GM23338 (cell line): ENCODE measurements around the gene TSPEAR. TPM values are rescaled to one million over a fixed set of nuclear protein-coding genes. Genes with fewer than 3 reads are reported as not detected.
"Not testable (repeated sequence)": the region's sequence is repeated elsewhere in the genome, so short reads cannot be mapped to it uniquely, and the experiment has no call there.

Experiments
- ATAC-seq: fragments of 200-7000 bp; cut with Tn5 transposase; 3 replicates; pipeline ENCODE4 v1.9.1; 2020
- DNase-seq: peaks from one replicate; pipeline ENCODE4 v3.0.0-alpha.2; 2015; ENCODE audit warnings: low spot score
- H2AFZ ChIP-seq: fragments of 200-600 bp; sonication (generic); 2 replicates; pipeline ENCODE4 v1.8.0; 2016; ENCODE audit warnings: antibody characterized with exemption, mild to moderate bottlenecking, moderate library complexity
- H3F3A ChIP-seq: fragments of 200-600 bp; sonication (generic); replicated peaks from 2 replicates; pipeline ENCODE4 v1.8.0; 2017; ENCODE audit warnings: antibody characterized with exemption, mixed run types, low read depth
- H3K27ac ChIP-seq: fragments of 200-600 bp; sonication (generic); 2 replicates; pipeline ENCODE4 v1.6.1; 2016; ENCODE audit warnings: low read depth
- H3K27me3 ChIP-seq: fragments of 200-600 bp; sonication (generic); 2 replicates; pipeline ENCODE4 v1.8.0; 2016; ENCODE audit warnings: mild to moderate bottlenecking, mixed run types, moderate library complexity; ENCODE audit not compliant: insufficient read depth
- H3K36me3 ChIP-seq: fragments of 200-600 bp; sonication (generic); 2 replicates; pipeline ENCODE4 v1.8.0; 2016; ENCODE audit warnings: mild to moderate bottlenecking; ENCODE audit not compliant: insufficient read depth
- H3K4me1 ChIP-seq: fragments of 200-600 bp; sonication (generic); 2 replicates; pipeline ENCODE4 v1.8.0; 2016; ENCODE audit warnings: mild to moderate bottlenecking, moderate library complexity; ENCODE audit not compliant: insufficient read depth
- H3K4me2 ChIP-seq: fragments of 200-600 bp; sonication (generic); 2 replicates; pipeline ENCODE4 v1.7.1; 2017; ENCODE audit warnings: mixed run types
- H3K4me3 ChIP-seq: fragments of 200-600 bp; sonication (generic); 2 replicates; pipeline ENCODE4 v1.6.1; 2016; ENCODE audit warnings: mixed run types
- H3K79me2 ChIP-seq: fragments of 200-600 bp; sonication (generic); replicated peaks from 2 replicates; pipeline ENCODE4 v1.8.0; 2017; ENCODE audit warnings: mild to moderate bottlenecking; ENCODE audit not compliant: insufficient read depth
- H3K9me2 ChIP-seq: fragments of 200-600 bp; sonication (generic); 2 replicates; pipeline ENCODE4 v1.8.0; 2017; ENCODE audit not compliant: insufficient read depth
- H4K20me1 ChIP-seq: fragments of 200-600 bp; sonication (generic); replicated peaks from 2 replicates; pipeline ENCODE4 v1.8.0; 2017; ENCODE audit warnings: mild to moderate bottlenecking; ENCODE audit not compliant: insufficient read depth
- H3K27ac Mint-ChIP-seq: 2 replicates; pipeline ENCODE4 v1.8.0; 2020; ENCODE audit warnings: inconsistent platforms, mild to moderate bottlenecking, moderate library complexity, mixed read lengths
- H3K27me3 Mint-ChIP-seq: 3 replicates; pipeline ENCODE4 v1.8.0; 2022; ENCODE audit warnings: low read depth, mild to moderate bottlenecking, moderate library complexity, mixed read lengths, inconsistent platforms; ENCODE audit not compliant: insufficient read depth, poor library complexity
- H3K36me3 Mint-ChIP-seq: 3 replicates; pipeline ENCODE4 v1.8.0; 2021; ENCODE audit warnings: low read depth, mild to moderate bottlenecking, inconsistent platforms, moderate library complexity, mixed read lengths
- H3K4me1 Mint-ChIP-seq: 3 replicates; pipeline ENCODE4 v1.8.0; 2020; ENCODE audit warnings: mild to moderate bottlenecking, inconsistent platforms, mixed read lengths
- H3K4me3 Mint-ChIP-seq: 3 replicates; pipeline ENCODE4 v1.8.0; 2021; ENCODE audit warnings: moderate library complexity, mild to moderate bottlenecking, inconsistent platforms, mixed read lengths
- H3K9me3 Mint-ChIP-seq: 3 replicates; pipeline ENCODE4 v1.8.0; 2020; ENCODE audit warnings: moderate library complexity, mild to moderate bottlenecking, inconsistent platforms, mixed read lengths
- ZNF114 ChIP-seq: fragments of 250-450 bp; sonication (Bioruptor Pico); IDR thresholded peaks from 2 replicates; pipeline ENCODE4 v1.5.0; 2020; ENCODE audit warnings: mild to moderate bottlenecking, moderate library complexity
- ZNF331 ChIP-seq: fragments of 250-450 bp; sonication (Bioruptor Pico); IDR thresholded peaks from 2 replicates; pipeline ENCODE4 v1.5.0; 2020; ENCODE audit warnings: low read depth, mild to moderate bottlenecking, moderate library complexity
- polyA plus RNA-seq: library from polyadenylated mRNA; unstranded; fragments of >200 nt; fragmentation: Nextera tagmentation; extraction: Ambion mirVana; gene quantifications from 2 replicates; pipeline ENCODE4 v1.2.1, GENCODE V29; 2016
- total RNA-seq: library from RNA; depleted of rRNA; stranded (reverse); fragments of >200 nt; shearing (Covaris generic); gene quantifications from 2 replicates; pipeline ENCODE4 v1.2.3, GENCODE V29; 2014
- TF ChIP-seq, protein P1 (sequence below): fragments of 250-450 bp; sonication (Bioruptor Pico); IDR thresholded peaks from 2 replicates; pipeline ENCODE4 v1.5.0; 2020; ENCODE audit warnings: mild to moderate bottlenecking, moderate library complexity
- TF ChIP-seq, protein P2 (sequence below): IDR thresholded peaks from one replicate; pipeline ENCODE4 v1.6.1; 2018; ENCODE audit warnings: antibody characterized with exemption; ENCODE audit not compliant: unreplicated experiment

The TSPEAR gene
- total and polyA plus RNA-seq, 2 experiments from 2014 or later, result 0.35 to 0.92 TPM

DNA sequence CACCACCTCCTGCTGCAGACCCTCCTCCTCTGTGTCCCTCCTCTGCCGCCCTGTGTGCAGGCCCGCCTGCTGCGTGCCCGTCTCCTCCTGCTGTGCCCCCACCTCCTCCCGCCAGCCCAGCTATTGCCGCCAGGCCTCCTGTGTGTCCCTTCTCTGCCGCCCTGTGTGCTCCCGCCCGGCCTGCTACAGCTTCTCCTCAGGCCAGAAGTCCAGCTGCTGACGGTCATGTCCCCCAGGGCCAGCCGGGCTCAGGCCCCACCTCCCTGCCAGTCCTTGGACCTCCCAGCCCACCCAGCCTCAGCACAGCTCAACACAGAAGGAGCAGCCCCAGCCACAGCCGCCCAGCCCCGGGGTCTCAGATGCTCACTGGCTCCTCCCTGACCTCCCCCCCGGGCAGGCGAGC lies 83.5 kb downstream of the TSPEAR start:
- H3K4me3 ChIP-seq, H3K36me3 ChIP-seq, DNase-seq, H4K20me1 ChIP-seq, H3K4me1 Mint-ChIP-seq, H3K4me3 Mint-ChIP-seq, H3K4me2 ChIP-seq, H3K79me2 ChIP-seq, H3K9me2 ChIP-seq, H3K27me3 ChIP-seq, H2AFZ ChIP-seq, H3K27ac Mint-ChIP-seq, H3K4me1 ChIP-seq, H3F3A ChIP-seq, H3K27me3 Mint-ChIP-seq, H3K27ac ChIP-seq: not testable (repeated sequence)
- peaks cover 43% of the 10 kb centered on the region for H3K9me3 Mint-ChIP-seq
- peaks cover 20% of the 10 kb centered on the region for H3K36me3 Mint-ChIP-seq
- peak; percentile 63 for ATAC-seq

DNA sequence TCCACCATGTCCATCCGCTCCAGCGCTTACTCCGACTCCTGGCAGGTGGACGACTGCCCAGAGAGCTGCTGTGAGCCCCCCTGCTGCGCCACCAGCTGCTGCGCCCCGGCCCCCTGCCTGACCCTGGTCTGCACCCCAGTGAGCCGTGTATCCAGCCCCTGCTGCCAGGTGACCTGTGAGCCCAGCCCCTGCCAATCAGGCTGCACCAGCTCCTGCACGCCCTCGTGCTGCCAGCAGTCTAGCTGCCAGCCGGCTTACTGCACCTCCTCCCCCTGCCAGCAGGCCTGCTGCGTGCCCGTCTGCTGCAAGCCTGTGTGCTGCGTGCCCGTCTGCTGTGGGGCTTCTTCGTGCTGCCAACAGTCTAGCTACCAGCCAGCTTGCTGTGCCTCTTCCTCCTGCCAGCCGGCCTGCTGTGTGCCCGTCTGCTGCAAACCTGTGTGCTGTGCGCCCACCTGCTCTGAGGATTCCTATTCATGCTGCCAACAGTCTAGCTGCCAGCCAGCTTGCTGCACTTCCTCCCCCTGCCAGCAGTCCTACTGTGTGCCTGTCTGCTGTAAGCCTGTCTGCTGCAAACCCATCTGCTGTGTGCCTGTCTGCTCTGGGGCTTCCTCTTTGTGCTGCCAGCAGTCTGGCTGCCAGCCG lies 84.1 kb downstream of the TSPEAR start:
- H3K4me3 Mint-ChIP-seq, H3K27me3 Mint-ChIP-seq, H3K4me2 ChIP-seq, H3K4me1 ChIP-seq, ATAC-seq, H4K20me1 ChIP-seq, DNase-seq, H3K4me3 ChIP-seq, H3F3A ChIP-seq, H3K9me2 ChIP-seq, H3K27ac ChIP-seq, H3K36me3 ChIP-seq, H3K27ac Mint-ChIP-seq, H3K4me1 Mint-ChIP-seq, H2AFZ ChIP-seq, H3K27me3 ChIP-seq, H3K79me2 ChIP-seq: not testable (repeated sequence)
- Mint-ChIP-seq H3K9me3 (peaks cover 45% of the 10 kb centered on the region), H3K36me3 (peaks cover 23% of the 10 kb centered on the region)

DNA sequence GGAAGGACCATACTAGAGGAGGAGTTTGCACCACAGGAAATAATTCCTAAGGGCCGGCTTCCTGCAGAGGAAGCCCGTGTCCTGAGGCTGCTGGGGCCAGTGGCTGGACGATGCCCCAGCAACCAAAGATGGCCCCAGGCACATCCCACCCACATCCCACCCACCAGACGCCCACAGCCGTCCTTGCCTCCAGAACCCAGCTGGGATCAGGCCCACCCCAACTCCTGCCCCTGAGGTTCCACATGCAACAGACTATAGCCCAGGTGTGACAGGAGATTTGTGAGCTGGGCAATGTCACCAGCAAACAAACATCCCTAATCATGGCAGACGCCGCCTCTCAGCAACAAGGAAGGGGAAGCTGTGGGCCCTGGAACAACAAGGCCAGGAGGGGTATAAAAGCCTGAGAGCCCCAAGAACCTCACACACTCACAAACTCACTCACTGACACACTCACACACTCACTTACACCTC lies 84.7 kb downstream of the TSPEAR start, which contains the start of gene KRTAP10-9:
Gene KRTAP10-9, plus strand, starts transcription at position 421 of the 471 bp plus-strand sequence. CDS start 79 bp downstream, outside the sequence.
- H3K4me1 ChIP-seq, result no peaks in the 10 kb centered on the region
- H3K27ac Mint-ChIP-seq, result no peak within 1 kb of the TSS
- no peak for DNase-seq
- H3K27me3 ChIP-seq, result no peaks in the 10 kb centered on the region
- H3K36me3 Mint-ChIP-seq, result peaks cover 22% of the 10 kb centered on the region
- no peaks in the 10 kb centered on the region for H3K79me2 ChIP-seq
- H3K27ac ChIP-seq, result no peak within 1 kb of the TSS
- no peak within 1 kb of the TSS for H3K4me3 Mint-ChIP-seq
- H3K4me2 ChIP-seq, result no peak within 1 kb of the TSS
- H2AFZ ChIP-seq, result no peak within 1 kb of the TSS
- H3K36me3 ChIP-seq, result no peaks in the 10 kb centered on the region; the same call in 1 of the 2 replicates
- H3F3A ChIP-seq, result no peaks in the 10 kb centered on the region
- no peaks in the 10 kb centered on the region for H3K9me2 ChIP-seq
- H4K20me1 ChIP-seq, result no peaks in the 10 kb centered on the region
- H3K9me3 Mint-ChIP-seq, result peaks cover 42% of the 10 kb centered on the region
- ATAC-seq, result no peak
- H3K27me3 Mint-ChIP-seq, result peaks cover 7% of the 10 kb centered on the region
- no peaks in the 10 kb centered on the region for H3K4me1 Mint-ChIP-seq
- H3K4me3 ChIP-seq, result no peak within 1 kb of the TSS
- no peak for TF ChIP-seq ZNF331
- TF ChIP-seq, protein P1, sequence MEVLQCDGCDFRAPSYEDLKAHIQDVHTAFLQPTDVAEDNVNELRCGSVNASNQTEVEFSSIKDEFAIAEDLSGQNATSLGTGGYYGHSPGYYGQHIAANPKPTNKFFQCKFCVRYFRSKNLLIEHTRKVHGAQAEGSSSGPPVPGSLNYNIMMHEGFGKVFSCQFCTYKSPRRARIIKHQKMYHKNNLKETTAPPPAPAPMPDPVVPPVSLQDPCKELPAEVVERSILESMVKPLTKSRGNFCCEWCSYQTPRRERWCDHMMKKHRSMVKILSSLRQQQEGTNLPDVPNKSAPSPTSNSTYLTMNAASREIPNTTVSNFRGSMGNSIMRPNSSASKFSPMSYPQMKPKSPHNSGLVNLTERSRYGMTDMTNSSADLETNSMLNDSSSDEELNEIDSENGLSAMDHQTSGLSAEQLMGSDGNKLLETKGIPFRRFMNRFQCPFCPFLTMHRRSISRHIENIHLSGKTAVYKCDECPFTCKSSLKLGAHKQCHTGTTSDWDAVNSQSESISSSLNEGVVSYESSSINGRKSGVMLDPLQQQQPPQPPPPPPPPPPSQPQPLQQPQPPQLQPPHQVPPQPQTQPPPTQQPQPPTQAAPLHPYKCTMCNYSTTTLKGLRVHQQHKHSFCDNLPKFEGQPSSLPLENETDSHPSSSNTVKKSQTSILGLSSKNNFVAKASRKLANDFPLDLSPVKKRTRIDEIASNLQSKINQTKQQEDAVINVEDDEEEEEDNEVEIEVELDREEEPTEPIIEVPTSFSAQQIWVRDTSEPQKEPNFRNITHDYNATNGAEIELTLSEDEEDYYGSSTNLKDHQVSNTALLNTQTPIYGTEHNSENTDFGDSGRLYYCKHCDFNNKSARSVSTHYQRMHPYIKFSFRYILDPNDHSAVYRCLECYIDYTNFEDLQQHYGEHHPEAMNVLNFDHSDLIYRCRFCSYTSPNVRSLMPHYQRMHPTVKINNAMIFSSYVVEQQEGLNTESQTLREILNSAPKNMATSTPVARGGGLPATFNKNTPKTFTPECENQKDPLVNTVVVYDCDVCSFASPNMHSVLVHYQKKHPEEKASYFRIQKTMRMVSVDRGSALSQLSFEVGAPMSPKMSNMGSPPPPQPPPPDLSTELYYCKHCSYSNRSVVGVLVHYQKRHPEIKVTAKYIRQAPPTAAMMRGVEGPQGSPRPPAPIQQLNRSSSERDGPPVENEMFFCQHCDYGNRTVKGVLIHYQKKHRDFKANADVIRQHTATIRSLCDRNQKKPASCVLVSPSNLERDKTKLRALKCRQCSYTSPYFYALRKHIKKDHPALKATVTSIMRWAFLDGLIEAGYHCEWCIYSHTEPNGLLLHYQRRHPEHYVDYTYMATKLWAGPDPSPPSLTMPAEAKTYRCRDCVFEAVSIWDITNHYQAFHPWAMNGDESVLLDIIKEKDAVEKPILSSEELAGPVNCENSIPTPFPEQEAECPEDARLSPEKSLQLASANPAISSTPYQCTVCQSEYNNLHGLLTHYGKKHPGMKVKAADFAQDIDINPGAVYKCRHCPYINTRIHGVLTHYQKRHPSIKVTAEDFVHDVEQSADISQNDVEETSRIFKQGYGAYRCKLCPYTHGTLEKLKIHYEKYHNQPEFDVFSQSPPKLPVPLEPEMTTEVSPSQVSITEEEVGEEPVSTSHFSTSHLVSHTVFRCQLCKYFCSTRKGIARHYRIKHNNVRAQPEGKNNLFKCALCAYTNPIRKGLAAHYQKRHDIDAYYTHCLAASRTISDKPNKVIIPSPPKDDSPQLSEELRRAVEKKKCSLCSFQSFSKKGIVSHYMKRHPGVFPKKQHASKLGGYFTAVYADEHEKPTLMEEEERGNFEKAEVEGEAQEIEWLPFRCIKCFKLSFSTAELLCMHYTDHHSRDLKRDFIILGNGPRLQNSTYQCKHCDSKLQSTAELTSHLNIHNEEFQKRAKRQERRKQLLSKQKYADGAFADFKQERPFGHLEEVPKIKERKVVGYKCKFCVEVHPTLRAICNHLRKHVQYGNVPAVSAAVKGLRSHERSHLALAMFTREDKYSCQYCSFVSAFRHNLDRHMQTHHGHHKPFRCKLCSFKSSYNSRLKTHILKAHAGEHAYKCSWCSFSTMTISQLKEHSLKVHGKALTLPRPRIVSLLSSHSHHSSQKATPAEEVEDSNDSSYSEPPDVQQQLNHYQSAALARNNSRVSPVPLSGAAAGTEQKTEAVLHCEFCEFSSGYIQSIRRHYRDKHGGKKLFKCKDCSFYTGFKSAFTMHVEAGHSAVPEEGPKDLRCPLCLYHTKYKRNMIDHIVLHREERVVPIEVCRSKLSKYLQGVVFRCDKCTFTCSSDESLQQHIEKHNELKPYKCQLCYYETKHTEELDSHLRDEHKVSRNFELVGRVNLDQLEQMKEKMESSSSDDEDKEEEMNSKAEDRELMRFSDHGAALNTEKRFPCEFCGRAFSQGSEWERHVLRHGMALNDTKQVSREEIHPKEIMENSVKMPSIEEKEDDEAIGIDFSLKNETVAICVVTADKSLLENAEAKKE (CRISPR knock-in tag), result no peak
- TF ChIP-seq ZNF114, result no peak
- TF ChIP-seq, protein P2, sequence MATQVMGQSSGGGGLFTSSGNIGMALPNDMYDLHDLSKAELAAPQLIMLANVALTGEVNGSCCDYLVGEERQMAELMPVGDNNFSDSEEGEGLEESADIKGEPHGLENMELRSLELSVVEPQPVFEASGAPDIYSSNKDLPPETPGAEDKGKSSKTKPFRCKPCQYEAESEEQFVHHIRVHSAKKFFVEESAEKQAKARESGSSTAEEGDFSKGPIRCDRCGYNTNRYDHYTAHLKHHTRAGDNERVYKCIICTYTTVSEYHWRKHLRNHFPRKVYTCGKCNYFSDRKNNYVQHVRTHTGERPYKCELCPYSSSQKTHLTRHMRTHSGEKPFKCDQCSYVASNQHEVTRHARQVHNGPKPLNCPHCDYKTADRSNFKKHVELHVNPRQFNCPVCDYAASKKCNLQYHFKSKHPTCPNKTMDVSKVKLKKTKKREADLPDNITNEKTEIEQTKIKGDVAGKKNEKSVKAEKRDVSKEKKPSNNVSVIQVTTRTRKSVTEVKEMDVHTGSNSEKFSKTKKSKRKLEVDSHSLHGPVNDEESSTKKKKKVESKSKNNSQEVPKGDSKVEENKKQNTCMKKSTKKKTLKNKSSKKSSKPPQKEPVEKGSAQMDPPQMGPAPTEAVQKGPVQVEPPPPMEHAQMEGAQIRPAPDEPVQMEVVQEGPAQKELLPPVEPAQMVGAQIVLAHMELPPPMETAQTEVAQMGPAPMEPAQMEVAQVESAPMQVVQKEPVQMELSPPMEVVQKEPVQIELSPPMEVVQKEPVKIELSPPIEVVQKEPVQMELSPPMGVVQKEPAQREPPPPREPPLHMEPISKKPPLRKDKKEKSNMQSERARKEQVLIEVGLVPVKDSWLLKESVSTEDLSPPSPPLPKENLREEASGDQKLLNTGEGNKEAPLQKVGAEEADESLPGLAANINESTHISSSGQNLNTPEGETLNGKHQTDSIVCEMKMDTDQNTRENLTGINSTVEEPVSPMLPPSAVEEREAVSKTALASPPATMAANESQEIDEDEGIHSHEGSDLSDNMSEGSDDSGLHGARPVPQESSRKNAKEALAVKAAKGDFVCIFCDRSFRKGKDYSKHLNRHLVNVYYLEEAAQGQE, result no peak
